OCI-LY1 (cell line): Measurements from ENCODE around the gene CHST13.

Experiments used
- H2AFZ ChIP-seq: fragments of 200-600 bp; sonication (generic), shearing (Covaris generic); 2 replicates; pipeline ENCODE4 v1.6.0; 2014; ENCODE audit warnings: antibody characterized with exemption, mild to moderate bottlenecking, low read length
- H3F3A ChIP-seq: fragments of 200-600 bp; sonication (generic), shearing (Covaris generic); 2 replicates; pipeline ENCODE4 v1.6.0; 2014; ENCODE audit warnings: mild to moderate bottlenecking, antibody characterized with exemption, low read length, moderate library complexity; ENCODE audit not compliant: insufficient read depth
- H3K27ac ChIP-seq: fragments of 200-600 bp; sonication (generic); 2 replicates; pipeline ENCODE4 v1.5.1; 2014; ENCODE audit warnings: low read length, mixed run types, mild to moderate bottlenecking, low read depth; ENCODE audit not compliant: poor library complexity, severe bottlenecking
- H3K27me3 ChIP-seq: fragments of 200-600 bp; sonication (generic); 2 replicates; pipeline ENCODE4 v1.6.0; 2014; ENCODE audit warnings: antibody characterized with exemption, mild to moderate bottlenecking, low read length, moderate library complexity; ENCODE audit not compliant: insufficient read depth
- H3K36me3 ChIP-seq: fragments of 200-600 bp; sonication (generic); 2 replicates; pipeline ENCODE4 v1.6.1; 2014; ENCODE audit warnings: mild to moderate bottlenecking, antibody characterized with exemption, low read length, moderate library complexity, mixed read lengths; ENCODE audit not compliant: insufficient read depth
- H3K4me1 ChIP-seq: fragments of 200-600 bp; sonication (generic); 2 replicates; pipeline ENCODE4 v1.5.1; 2014; ENCODE audit warnings: mild to moderate bottlenecking, low read length, moderate library complexity; ENCODE audit not compliant: insufficient read depth, severe bottlenecking
- H3K4me2 ChIP-seq: fragments of 200-600 bp; sonication (generic), shearing (Covaris generic); 2 replicates; pipeline ENCODE4 v1.6.1; 2014; ENCODE audit warnings: low read length
- H3K4me3 ChIP-seq: fragments of 200-600 bp; sonication (generic); 2 replicates; pipeline ENCODE4 v1.5.1; 2014; ENCODE audit warnings: low read length, low read depth, mild to moderate bottlenecking, mixed read lengths; ENCODE audit not compliant: poor library complexity, severe bottlenecking
- H3K79me2 ChIP-seq: fragments of 200-600 bp; shearing (Covaris generic); 2 replicates; pipeline ENCODE4 v1.6.1; 2016; ENCODE audit warnings: mixed run types, low read length, mixed read lengths; ENCODE audit not compliant: insufficient read depth
- H3K9ac ChIP-seq: fragments of 200-600 bp; sonication (generic), shearing (Covaris generic); 2 replicates; pipeline ENCODE4 v1.6.1; 2014; ENCODE audit warnings: mild to moderate bottlenecking, low read length, mixed read lengths
- H3K9me2 ChIP-seq: fragments of 200-600 bp; sonication (generic), shearing (Covaris generic); 2 replicates; pipeline ENCODE4 v1.6.1; 2014; ENCODE audit warnings: low read depth, mild to moderate bottlenecking, low read length, mixed read lengths
- H3K9me3 ChIP-seq: fragments of 200-600 bp; shearing (Covaris generic); 2 replicates; pipeline ENCODE4 v1.6.1; 2014; ENCODE audit warnings: low read length, mixed read lengths
- H4K20me1 ChIP-seq: fragments of 200-600 bp; sonication (generic), shearing (Covaris generic); 2 replicates; pipeline ENCODE4 v1.6.0; 2016; ENCODE audit warnings: mild to moderate bottlenecking, low read length; ENCODE audit not compliant: insufficient read depth
- CTCF ChIP-seq: fragments of 200-600 bp; sonication (generic), shearing (Covaris generic); IDR thresholded peaks from 2 replicates; pipeline ENCODE4 v1.5.1; 2017; ENCODE audit warnings: mild to moderate bottlenecking, antibody characterized with exemption, low read length, moderate library complexity, mixed read lengths
- EZH2 ChIP-seq: fragments of 200-600 bp; sonication (generic), shearing (Covaris generic); IDR thresholded peaks from 2 replicates; pipeline ENCODE4 v1.8.0; 2017; ENCODE audit warnings: borderline replicate concordance, mixed run types, mild to moderate bottlenecking, antibody characterized with exemption, low read length, moderate library complexity, mixed read lengths

Gene CHST13

GRCh38 chr3:126526668-126527005 lies 2.7 kb downstream of the CHST13 start:
- Histone ChIP-seq H3K9ac (no peak overlapping the region), H3F3A (no peaks in the 10 kb centered on the region), H3K36me3 (no peaks in the 10 kb centered on the region), H4K20me1 (no peaks in the 10 kb centered on the region), H3K4me2 (no peak overlapping the region), H3K4me1 (no peaks in the 10 kb centered on the region), H3K9me3 (no peaks in the 10 kb centered on the region), H3K27me3 (no peaks in the 10 kb centered on the region), H3K79me2 (no peaks in the 10 kb centered on the region), H3K4me3 (no peak overlapping the region), H2AFZ (no peak overlapping the region), H3K9me2 (no peaks in the 10 kb centered on the region), H3K27ac (no peak overlapping the region)
- no peak for TF ChIP-seq CTCF
- TF ChIP-seq EZH2 = no peak

DNA sequence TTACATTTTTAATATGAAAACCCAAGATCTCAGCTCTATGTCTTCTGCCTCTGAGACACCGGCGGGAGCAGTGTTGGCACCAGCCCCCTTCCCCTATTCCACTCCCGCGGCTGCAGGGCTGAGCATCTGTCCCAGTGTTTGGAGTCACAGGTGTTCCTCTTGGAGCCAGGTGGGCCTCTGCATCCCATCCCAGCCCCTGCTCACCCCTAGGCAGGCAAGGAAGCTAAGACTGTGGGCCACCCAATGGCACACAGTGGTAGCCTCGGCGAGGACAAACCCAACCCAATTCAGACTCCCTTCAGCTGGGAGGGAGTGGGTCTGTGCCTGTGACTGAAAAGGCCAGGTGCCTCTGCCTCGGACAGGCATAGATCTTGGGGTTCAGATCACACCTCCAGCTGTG lies 3.1 kb downstream of the CHST13 start:
- H3K27ac ChIP-seq = no peak overlapping the region
- H3K79me2 ChIP-seq = no peaks in the 10 kb centered on the region
- H3K9me2 ChIP-seq = no peaks in the 10 kb centered on the region
- no peaks in the 10 kb centered on the region for H3K36me3 ChIP-seq
- no peaks in the 10 kb centered on the region for H3K4me1 ChIP-seq
- H3K4me3 ChIP-seq = no peak overlapping the region
- TF ChIP-seq CTCF (no peak), EZH2 (no peak)
- H3F3A ChIP-seq = no peaks in the 10 kb centered on the region
- H3K9ac ChIP-seq = no peak overlapping the region
- no peaks in the 10 kb centered on the region for H4K20me1 ChIP-seq
- H3K9me3 ChIP-seq = no peaks in the 10 kb centered on the region
- no peak overlapping the region for H2AFZ ChIP-seq
- H3K4me2 ChIP-seq = no peak overlapping the region
- H3K27me3 ChIP-seq = no peaks in the 10 kb centered on the region

DNA sequence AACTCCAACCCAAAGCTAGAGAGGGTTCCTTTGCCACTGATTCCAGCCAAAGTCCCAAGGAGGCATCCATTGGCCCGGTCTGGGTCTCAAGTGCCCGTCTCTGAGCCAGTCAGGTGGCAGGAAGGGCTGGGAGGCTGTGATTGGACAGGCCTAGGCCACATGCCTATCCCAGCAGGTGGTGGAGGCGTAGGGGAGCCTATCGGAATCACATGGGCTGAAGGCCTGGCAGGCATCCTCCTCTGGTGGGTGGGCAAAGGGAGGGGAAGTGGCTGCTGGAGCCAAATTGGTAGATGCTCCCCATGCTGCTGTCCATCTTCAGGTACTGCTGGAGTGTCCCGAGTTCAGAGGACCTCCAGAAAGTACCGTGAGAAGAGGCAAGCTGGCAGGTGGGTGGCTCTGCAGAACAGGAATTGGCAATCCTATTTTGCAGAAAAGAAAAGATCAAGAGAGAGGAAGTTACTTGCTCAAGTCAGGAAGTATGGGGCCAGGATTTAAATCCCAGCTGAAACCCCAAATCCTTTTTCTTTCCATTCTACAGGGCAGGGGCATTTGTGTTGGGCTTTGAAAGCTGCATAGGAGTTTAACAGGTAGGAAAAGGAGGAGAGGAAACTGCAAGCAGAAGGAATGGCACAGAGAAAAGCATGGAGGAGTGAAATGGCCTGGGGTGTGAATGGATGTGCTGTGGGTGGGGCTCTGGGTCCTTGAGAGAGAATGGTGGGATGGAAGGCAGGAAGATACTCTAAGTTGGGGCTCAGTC lies 3.7 kb downstream of the CHST13 start:
- H3K4me2 ChIP-seq = no peak overlapping the region
- TF ChIP-seq CTCF (no peak), EZH2 (no peak)
- no peak overlapping the region for H3K27ac ChIP-seq
- no peak overlapping the region for H3K4me3 ChIP-seq
- no peaks in the 10 kb centered on the region for H3K79me2 ChIP-seq
- H3K9ac ChIP-seq = no peak overlapping the region
- no peaks in the 10 kb centered on the region for H4K20me1 ChIP-seq
- no peak overlapping the region for H2AFZ ChIP-seq
- no peaks in the 10 kb centered on the region for H3K9me3 ChIP-seq
- no peaks in the 10 kb centered on the region for H3F3A ChIP-seq
- no peaks in the 10 kb centered on the region for H3K27me3 ChIP-seq
- H3K9me2 ChIP-seq = no peaks in the 10 kb centered on the region
- no peaks in the 10 kb centered on the region for H3K36me3 ChIP-seq
- no peaks in the 10 kb centered on the region for H3K4me1 ChIP-seq
